Stimulated activated CD8-positive, alpha-beta memory T cell treated with anti-CD3 and anti-CD28 coated beads, Interleukin-2, amount 100 ng/mL, for 48 hours (primary cell): Measurements from ENCODE around the gene PSMB9.

Experiments
- DNase-seq, 2 donors: peaks; one replicate each; pipeline ENCODE4 v3.0.0-alpha.2; 2020; ENCODE audit warnings: low read depth in 2 of 2

Gene PSMB9

DNA sequence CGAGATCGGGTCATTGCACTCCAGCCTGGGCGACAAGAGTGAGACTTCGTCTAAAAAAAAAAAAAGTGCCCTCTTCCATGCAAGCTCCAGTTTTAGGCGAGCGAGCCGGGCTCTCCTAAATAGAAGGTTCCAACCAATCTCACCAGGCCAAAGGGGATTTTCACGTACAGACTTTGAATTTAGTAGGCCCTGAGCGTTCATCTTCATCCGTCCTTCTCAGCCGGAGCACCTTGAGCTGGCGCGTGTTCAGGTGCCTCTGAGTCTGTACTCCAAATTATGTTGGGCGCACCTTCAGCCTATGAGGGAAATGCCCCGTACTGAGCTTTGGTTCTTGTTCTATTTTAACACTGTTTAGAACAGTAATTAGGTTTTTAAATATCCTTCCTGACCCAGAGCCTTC, 14.6 kb upstream of the PSMB9 start:
- no peak for DNase-seq

DNA sequence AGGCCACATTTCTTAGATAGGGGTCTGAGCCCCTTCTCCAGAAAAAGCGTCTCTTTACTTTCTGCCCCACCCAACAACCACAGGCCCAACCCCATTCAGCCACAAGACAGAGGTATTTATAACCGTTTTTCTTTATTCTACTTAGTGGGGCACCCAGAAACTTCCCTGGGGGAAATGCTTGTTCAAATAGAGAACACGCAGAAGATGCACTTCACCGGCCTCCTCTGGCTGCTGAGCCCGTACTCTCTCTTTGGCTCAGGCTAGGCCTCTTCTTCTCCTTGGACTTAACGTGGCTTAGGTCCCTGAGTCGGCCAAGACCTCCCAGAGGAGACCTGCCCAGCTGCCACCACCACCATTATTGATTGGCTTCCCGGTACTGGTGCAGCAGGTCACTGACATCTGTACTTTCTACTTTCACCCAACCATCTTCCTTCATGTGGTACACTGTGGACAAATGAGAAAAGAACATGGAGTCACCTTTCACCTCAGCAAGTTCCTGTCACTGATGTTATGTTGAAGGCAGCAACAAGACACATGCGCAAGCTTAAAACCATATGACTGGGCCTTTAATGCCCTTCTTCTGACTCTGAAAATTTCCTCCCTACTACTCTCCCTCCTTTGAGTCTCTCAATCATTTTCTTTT, 13.3 kb upstream of the PSMB9 start:
- peak in 1 of 2 donors; percentile 19 for DNase-seq

DNA sequence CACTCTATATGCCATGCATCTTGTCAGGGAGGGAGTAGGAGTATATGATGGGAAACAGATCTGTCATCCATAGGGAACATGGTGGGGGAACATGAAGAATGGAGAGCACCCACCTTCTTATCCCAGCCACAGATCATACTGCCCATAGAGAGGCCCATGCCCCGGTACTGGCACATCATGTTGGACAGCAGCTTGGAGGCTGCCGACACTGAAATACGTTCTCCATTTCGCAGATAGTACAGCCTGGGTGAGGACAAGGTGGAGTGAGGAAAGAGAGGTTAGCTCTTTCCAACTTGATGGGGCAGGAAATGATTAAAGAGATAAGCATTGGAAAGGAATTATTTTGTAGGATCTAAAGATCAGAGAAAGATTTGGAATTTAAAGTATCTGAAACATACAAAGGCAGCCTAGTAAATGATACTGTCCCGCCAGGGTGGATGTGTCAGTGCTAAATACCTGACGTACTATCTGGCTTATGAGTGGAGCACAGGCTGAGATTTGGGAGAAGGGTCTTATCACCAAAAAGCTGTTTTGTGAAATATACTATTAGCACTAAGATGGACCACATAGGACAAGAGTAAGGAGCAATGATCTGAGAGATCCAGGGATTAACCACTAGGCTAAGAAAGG, 11.9 kb upstream of the PSMB9 start:
- no peak for DNase-seq

DNA sequence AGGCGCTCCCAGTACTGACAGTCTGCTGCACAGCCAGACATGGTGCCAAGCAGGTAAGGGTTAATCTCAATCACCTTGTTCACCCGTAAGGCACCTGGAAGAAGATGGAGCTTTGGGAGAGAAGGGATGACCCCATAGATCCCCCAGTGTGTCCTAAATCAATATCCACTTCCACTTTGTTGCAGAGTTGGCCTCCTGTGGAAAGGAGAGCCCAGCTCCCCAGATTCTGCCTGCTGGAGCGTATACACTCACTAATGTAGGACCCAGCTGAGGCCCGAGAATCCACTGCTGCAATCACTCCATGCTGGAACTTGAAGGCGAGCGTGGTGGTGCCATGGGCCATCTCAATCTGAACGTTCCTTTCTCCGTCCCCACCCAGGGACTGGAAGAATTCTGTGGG, 11.3 kb upstream of the PSMB9 start:
- no peak for DNase-seq

DNA sequence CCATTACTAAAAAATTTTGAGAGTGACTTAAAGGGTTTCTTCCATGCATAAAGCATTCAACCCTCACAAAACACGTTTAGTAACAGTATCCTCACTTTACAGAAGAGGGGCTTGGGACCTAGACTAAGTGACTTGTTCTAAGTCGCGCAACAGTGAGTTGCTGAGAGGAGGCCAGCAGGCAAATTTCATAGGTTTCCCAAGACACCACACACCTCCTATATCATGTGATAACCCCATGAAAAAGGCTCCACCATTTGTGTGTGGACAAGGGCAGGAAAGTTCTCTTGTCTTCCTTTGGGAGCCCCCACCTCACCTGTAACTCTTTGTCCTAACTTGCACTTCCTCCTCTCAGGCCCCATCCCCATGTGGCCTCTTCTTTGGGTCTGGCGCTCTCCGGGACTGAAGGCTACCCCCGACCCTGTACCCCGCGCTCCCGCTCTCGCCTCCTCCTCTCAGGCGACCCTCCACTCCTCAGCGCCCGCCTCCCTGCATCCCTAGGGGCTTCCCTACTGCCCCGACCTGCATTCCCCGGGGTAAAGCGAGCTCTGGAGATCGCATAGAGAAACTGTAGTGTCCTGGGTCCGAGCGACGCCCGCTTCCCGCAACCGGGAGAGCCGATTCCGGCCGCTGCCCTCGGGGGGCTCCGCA, 10.5 kb upstream of the PSMB9 start:
- no peak for DNase-seq

DNA sequence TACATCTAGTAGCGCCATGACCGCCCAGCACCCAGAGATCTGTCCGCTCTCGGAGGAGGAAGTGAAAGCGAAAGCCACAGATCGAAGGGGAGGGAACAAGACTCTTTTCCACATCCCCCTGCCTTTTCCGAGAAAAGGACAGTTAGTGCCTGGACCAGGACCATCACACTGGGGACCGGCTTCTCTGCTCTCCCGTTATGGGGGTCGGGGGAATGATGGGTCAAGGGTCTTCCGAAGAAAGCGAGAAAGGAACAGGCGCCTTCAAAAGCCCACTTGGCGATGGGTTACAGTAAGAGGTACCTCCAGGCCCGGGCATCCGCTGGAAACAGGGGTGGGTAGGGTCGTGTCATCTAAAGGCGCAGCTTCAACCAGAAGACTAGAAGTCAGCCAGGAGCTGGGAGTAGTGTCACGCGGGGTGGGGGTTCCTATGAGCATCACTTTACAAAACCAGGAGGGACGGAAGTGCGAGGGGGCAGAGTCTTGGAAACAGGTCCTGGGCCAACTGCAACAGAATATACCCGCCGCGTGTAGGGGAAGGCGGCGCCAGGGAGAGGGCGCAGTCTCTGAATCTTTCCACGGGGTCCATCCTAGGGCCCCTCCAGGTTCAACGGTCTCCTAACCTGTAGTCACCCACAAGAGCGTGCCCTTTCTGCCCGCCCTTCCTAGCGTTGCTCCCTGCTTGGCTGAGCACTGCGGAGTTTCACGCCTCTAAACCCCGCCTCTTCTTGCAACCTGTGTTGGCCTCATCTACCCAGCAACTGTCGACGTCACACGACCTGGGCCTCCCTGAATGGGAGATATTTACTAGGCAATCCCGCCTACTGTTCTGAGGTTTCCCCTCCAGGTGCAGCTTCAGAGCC, 9.8 kb upstream of the PSMB9 start, which contains the start of gene PSMB8:
Gene PSMB8 (minus strand): TSS at position 69 of the 860 bp plus-strand sequence. CDS start 51 bp downstream, at position 18.
- DNase-seq, result peak; percentile 92 to 97

DNA sequence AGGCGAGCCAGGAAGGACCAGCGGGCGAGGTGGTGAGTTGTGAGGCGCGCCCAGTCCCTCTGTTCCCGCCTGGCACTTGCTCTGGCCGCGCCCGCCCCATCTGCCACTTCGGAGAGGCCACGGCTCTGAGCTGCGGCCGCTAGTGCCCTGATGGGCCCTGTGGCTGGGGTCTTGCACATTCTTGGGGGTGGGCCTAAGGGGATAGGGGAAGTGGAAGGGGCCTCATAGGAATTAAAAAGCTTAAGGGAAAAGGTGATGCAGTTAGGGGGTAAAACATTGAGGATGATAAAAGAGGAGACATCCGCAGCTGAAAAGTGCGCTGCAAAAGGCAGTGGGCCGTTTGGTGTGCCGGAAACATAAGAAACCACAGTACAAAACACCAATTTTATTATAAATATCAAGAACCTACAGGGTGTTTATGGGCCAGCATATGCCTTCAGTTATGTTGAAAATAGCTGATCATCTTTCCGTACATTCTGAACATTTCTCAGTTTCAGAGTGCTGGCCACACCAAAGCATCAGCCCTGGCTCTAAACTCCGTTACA, 9.1 kb upstream of the PSMB9 start:
- no peak for DNase-seq

DNA sequence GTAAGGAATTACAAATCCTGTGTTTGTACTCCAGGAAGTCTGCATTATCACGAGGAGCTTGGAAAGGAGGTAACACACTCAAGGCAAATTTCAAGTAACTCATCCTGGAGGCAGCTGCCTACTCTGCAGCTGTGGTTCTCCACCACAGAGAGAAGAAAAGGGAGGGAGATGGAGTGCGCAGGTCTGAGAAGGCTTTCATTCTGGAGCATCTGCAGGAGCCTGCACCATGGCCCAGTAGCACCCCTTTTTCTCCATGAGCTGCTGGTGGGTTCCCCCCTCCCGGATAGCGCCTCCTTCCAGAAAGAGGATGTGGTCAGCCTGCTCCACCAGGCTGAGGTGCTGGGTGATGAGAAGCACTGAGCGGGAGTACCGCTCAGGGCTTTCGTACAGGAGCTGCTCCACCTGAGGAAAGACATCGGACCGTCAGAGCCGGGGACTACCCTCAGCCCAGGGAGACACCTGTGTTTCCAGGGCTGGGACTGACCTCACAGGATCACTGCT, 8.6 kb upstream of the PSMB9 start:
- DNase-seq, result no peak

DNA sequence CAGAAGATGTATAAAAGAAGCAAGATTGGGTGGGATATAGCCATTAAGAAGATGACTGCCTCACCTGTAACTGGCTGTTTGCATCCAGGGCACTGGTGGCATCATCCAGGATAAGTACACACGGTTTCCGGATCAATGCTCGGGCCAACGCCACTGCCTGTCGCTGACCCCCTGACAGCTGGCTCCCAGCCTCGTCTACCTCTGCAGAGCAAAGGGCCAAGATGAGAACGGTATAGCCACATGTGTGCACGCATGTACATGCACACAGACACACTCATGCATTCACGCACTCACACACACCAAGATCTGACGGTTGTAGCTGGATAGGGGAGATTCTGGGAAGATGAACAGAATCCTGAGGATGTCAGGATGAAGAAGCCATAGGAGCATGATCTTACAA, 7.0 kb upstream of the PSMB9 start:
- no peak for DNase-seq

DNA sequence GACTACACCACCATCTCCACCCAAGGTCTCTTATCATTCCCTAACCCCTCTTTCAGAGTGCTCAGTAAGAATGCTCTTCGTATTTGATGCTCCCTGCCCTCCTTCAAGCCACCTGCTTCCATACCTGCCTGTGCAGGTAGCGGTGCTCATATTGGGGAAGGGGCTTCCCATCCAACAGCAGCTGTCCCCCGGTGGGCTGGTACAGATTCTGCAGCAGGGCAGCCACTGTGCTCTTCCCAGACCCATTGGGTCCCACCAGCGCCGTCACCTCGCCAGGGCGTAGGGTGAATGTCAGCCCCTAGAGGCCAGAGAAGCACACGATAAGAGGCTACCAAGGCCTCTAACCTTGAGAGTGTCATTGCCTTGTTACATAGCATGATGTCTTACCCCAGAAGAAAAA, 6.2 kb upstream of the PSMB9 start:
- no peak for DNase-seq

DNA sequence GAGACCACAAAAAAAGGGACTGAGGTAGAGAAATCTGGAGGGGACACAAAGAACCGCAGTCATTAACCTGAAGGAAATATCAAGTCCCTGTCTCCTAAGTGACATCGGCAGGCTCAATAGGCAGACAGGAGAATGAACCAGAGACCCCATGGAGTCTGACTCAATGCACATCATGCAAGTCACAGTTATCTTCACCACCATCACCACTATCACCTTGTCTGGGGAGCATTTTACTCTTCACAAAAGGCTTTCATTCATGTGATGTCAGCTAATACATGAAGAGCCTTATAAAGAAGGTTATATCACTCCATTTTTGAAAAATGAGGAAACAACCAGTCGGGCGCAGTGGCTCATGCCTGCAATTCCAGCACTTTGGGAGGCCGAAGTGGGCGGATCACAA, 4.9 kb upstream of the PSMB9 start:
- DNase-seq, result no peak

DNA sequence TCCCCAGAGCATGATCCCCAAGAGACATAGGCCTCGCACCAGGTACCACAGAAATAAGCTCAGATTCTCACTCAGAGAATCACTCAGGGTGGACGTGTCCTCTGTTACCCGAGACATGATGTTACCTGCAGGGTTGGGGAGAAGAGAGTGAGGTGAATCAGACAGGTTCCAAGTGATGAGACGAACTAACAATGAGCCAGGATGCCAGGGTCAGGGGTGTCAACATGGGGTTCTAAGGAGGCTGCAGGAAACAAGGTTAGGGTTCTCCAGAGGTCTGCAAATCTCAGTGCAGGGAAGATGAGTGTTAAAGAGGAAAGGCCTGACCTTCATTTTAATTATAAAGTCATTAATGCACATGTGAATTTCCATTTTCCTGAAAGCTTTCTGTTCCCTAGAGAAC, 3.0 kb upstream of the PSMB9 start:
- DNase-seq, result no peak

DNA sequence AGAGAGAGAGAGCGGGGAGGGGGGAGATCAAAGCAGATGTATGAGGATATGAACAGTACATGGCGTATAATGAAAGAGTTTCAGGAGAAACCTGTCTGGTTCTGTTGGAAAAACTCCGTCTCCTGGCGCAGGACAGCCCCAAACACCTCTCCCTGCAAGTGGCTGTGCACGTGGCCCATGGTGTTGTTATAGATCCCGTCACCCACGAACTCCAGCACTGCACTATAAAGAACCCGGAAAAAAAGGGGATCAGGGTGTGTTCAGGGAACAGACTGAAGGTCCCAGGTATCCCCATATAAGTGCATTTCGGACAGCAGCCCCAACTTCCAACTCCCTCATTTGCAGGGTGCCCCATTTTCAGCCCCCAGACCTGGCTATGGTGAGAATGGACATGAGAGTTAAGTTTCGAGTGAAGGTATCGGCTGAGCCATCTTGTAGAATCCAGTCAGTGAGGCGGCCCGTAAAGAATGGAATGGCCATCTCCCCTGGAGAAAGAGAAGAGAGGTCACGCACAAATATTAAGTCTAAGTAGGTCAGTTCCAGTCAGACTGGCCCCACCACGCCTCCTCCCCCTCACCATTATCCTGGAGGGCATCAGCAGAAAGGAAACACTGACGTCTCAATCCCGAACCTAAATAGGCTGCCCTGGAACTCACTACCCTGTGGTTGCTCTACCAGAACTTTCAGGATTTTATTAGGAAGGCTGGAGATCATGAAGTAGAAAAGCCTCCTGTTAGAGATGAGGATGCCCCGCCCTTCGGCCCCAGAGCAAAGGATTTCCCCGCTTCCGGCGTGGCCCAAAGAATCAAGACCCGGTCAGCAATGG, 1.8 kb upstream of the PSMB9 start:
- DNase-seq, result no peak

DNA sequence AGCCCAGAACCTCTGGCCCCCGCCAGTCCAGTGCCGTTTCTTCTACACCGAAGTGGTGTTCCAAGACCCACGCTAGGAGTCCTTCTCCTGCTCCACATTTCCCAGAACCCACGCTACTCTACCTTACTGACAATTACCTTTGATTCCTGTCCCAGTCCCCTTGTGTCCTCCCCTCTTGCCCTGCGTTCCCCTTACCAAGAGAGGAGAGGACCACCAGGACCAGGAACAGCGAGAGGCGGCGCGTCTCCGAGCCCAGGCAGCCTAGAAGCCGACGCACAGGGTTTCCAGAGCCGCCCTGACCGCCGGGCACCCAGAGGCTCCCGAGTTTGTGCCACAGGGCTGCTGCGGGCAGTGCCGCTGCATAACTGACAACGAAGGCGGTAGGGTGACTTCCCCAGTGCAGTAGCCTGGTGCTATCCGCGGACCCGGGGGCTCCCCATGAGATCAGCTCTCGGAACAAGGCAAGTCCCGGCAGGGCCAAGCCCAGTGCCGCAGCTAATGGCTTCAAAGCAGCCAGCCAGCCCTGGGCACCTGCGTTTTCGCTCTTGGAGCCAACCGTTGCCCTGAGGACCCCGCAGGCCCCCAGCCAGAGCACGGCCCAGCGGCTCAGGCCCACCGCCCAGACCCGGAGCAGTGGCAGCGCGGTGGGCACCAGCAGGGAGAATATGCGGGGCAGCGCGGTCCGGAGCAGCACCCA, 1.0 kb upstream of the PSMB9 start:
- DNase-seq, result peak in 1 of 2 donors; percentile 47

DNA sequence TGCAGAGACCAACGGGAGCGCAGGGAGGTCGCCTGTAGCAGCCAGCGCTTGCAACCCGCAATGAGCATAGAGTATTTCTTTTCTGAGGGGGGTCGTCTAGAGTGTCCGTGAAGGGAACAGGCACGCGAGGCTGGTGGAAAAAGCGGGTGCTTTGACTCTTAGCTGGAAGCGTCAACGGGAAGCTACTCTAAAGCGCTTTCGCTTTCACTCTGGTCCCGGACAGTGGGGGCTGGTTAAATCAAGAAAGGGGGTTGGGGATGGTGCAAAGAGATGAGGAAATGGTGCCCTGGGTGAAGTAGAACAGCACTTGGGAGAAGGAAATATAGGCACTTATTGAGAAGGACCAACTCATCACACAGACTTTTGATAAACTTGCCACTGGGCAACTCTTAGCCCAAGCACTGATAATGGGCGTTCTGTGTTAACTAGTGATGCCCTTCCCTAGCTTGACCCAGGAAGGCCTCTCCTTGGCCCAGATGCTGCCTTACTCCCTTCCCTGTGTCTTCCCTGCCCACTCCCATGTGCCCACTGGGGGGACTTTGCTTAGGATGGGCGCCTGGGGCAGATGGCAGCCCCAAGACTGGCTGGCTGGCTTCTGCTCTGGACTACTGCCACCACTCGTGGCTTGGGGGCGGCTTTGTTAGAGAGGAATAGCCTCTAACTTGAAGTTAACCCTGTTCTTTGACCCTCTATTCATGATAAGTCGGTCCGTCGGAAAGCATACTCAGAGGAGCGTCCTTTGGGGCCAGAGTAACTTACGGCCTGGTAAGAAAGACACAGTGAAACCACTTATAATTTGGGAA, 585 bp downstream of the PSMB9 start:
- peak in 1 of 2 donors; percentile 34 for DNase-seq

DNA sequence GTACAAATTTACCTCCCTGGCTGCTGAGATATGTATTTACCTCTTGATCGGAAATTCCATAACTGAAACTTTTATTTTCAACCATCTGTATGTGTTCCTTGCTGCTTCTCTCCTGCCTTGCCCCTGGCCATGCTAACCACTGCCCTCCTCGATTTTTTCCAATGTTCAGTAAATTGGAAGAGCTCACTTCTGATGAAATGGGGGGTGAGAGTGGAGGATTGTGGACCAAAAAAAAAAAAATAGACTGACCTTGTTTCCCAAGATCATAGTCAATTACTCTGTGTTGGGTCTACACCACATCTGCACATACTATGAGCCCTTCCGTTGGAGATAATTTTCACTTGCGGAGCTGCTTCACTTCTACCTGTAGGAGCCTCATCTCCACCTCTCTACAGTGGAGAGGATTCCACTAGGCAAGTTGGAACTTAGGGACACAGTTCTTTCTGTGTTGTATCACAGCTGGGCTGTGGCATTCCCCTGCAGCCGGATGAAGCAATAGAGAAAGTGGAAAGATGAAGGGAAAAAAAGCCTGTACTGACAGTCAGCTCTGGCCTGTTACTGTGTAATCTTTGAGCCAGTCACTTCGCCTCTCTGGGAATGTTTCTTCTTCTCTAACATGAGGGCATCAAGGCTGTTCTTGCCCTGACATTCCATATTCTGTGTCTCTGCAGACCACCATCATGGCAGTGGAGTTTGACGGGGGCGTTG, 1.6 kb downstream of the PSMB9 start:
- DNase-seq, result no peak

DNA sequence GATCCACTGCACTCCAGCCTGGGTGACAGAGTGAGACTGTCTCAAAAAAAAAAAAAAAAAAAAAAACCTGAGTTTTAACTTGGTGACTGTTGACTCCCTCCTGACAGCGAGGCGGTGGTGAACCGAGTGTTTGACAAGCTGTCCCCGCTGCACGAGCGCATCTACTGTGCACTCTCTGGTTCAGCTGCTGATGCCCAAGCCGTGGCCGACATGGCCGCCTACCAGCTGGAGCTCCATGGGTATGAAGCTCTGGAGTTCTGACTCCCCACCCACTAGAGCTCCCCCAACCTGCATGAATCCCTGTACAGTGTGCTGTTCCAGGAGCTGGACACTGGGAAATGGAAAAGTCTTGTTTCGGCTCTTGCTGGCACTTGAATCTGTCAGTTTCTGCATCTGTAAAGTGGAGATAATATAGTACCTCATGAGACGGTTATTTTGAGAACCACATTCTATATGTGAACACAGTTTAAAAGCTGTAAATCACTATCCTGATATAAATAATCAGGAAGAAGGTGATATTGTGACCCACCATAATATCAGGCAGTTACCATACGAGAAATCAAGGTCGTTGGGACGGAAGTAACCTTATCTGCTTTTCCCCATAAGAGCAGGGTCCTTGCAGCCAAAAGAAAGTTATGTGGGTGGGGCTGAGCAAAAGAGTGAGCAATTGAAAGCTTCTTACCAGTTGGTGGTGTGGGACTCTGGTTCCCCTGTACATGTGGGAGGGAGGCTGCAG, 3.3 kb downstream of the PSMB9 start:
- no peak for DNase-seq

DNA sequence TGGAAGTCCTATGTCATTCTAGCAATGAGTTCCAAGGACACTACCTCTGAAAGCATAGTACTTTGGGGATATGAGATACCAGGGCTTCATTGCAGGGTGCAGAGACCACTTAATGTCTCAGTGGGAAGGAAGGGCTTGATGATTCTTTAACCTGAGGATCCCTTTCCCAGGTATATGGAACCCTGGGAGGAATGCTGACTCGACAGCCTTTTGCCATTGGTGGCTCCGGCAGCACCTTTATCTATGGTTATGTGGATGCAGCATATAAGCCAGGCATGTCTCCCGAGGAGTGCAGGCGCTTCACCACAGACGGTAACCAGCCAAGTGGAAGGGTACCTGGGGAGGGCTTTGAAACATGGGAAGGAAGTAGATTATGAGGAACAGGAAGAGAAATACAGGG, 4.2 kb downstream of the PSMB9 start:
- no peak for DNase-seq
